ENCODE measurements around the gene SOCS3.

DNA sequence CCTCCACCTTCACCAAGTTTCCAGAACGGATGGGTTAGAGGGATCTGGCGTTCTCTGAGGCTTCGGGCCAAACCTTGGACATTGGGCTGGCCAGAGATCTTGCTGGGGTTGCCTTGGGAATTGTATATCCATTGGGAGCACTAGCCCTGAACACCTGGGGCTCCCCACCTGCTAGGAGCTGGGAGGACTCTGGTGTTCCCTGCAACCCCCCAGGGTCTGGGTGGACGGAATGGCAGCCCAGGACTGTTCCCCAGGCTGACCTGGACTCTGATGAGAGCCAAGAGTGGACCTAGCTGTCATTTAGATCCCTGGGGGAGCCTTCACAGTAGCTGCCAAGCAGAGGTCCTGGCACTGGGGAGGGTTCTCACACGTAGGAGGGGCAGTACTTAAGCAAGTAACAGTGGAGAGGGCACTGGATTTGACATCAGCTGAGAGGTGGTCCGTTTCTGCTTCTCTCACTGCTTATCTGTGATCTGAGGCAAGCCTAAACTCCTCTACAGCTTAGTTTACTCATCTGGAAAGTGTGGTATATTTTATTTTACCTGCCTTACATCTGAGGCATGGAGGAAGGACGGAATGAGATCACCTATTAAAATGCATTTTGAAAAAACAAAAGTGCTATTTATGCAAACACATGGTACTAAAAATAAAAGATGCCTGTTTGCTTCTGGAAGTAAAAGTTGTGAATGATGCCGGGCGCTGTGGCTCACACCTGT lies 11.7 kb downstream of the SOCS3 start:
- no peak for TF ChIP-seq EZH2 (IDR thresholded peaks at IDR 0.05; ENCODE audit: insufficient read depth, poor library complexity, severe bottlenecking)
- no peak for TF ChIP-seq EZH2phosphoT487 (IDR thresholded peaks at IDR 0.05; ENCODE audit: insufficient read depth, low read depth)
